Head of caudate nucleus (tissue), 42 donors: Measurements from ENCODE around the gene UQCC3.
A peak's percentile ranks its signal among the peaks of the same experiment; 100 is the strongest.

ENCODE experiments used
- DNase-seq, 42 donors: peaks; one replicate each; pipeline versions ENCODE4 v3.0.0 to v3.0.0-alpha.2; 2020 to 2021; ENCODE audit warnings: mixed read lengths in 7 of 42
- intact Hi-C: fragments of 100-400 bp; cut with DNase I; formaldehyde crosslinking; loops from one replicate; pipeline ENCODE4 v1.15.0; 2022

Gene UQCC3

GRCh38 chr11:62712861-62713260 lies 41.4 kb downstream of the UQCC3 start:
- DNase-seq, result no peak
- intact Hi-C loops, result no loop called here

GRCh38 chr11:62713343-62713742 lies 41.9 kb downstream of the UQCC3 start:
- intact Hi-C loops, result no loop called here
- no peak for DNase-seq

- DNase-seq, result no peak
- intact Hi-C loops, result no loop called here
Observed at GRCh38 chr11:62715150-62716130, 44.0 kb downstream of the UQCC3 start.

- no peak for DNase-seq
- intact Hi-C loops, result no loop called here
Observed at GRCh38 chr11:62716206-62716605, 44.7 kb downstream of the UQCC3 start.

- DNase-seq, result peak in 2 of 42 donors; percentile 7 to 39
- intact Hi-C loops, result no loop called here
Observed at GRCh38 chr11:62716816-62717215, 45.3 kb downstream of the UQCC3 start.

GRCh38 chr11:62719302-62719978 lies 48.0 kb downstream of the UQCC3 start:
- intact Hi-C loops, result no loop called here
- DNase-seq, result no peak

GRCh38 chr11:62721994-62722393 lies 50.5 kb downstream of the UQCC3 start:
- DNase-seq, result no peak
- intact Hi-C loops, result loop anchor here (10.0 kb wide), 1 partner anchor 113 kb away; the partner anchor contains the start of genes STX5, TEX54 and WDR74
